ENCODE measurements around the gene E2F6. TPM values are rescaled to one million over a fixed set of nuclear protein-coding genes. Genes with fewer than 3 reads are reported as not detected.

E2F6 gene
- total and polyA plus RNA-seq, 2 of the 13 experiments (the other 11 are each of a cell fraction or from before 2014, with no cell fraction given) = 27.3 to 36.0 TPM

DNA sequence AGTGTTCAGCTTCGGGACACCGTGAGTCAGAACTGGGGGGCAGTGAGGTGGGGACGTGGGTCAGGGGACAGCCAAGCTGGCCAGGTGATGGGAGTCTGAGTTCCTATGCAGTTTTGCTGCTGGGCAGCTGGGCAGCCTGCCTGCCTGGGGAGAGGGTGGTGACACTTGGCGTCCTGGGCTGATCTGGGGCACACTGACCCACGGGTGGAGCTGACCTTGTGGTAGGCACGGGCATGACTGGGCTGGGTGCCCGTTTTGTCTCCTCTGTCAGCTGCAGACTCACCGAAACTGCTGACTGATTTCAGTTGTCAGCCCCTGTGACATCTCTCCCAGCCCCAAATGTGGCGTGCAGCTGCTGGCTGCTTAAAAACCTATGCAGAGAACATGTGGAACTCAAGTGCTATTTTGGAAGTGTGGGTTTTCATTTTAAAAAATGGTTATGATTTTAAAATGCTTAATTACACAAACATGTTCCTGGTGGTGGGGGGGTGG lies 32.6 kb upstream of the E2F6 start (continued):
- no peak for TF ChIP-seq BATF2 (CRISPR knock-in tag; IDR thresholded peaks at IDR 0.05)
- no peak for TF ChIP-seq MEIS1 (CRISPR knock-in tag; IDR thresholded peaks at IDR 0.05; ENCODE audit: borderline replicate concordance)
- no peak for TF ChIP-seq NFE2L1 (CRISPR knock-in tag; IDR thresholded peaks at IDR 0.05; ENCODE audit: borderline replicate concordance)
- no peak for TF ChIP-seq ZNF441 (CRISPR knock-in tag; IDR thresholded peaks at IDR 0.05; ENCODE audit: borderline replicate concordance)
- TF ChIP-seq, protein P1, sequence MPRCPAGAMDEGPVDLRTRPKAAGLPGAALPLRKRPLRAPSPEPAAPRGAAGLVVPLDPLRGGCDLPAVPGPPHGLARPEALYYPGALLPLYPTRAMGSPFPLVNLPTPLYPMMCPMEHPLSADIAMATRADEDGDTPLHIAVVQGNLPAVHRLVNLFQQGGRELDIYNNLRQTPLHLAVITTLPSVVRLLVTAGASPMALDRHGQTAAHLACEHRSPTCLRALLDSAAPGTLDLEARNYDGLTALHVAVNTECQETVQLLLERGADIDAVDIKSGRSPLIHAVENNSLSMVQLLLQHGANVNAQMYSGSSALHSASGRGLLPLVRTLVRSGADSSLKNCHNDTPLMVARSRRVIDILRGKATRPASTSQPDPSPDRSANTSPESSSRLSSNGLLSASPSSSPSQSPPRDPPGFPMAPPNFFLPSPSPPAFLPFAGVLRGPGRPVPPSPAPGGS (CRISPR knock-in tag; IDR thresholded peaks at IDR 0.05) = no peak
- TF ChIP-seq KDM5A (IDR thresholded peaks at IDR 0.05; ENCODE audit: borderline replicate concordance, low read length) = no peak
- TF ChIP-seq, protein P2, sequence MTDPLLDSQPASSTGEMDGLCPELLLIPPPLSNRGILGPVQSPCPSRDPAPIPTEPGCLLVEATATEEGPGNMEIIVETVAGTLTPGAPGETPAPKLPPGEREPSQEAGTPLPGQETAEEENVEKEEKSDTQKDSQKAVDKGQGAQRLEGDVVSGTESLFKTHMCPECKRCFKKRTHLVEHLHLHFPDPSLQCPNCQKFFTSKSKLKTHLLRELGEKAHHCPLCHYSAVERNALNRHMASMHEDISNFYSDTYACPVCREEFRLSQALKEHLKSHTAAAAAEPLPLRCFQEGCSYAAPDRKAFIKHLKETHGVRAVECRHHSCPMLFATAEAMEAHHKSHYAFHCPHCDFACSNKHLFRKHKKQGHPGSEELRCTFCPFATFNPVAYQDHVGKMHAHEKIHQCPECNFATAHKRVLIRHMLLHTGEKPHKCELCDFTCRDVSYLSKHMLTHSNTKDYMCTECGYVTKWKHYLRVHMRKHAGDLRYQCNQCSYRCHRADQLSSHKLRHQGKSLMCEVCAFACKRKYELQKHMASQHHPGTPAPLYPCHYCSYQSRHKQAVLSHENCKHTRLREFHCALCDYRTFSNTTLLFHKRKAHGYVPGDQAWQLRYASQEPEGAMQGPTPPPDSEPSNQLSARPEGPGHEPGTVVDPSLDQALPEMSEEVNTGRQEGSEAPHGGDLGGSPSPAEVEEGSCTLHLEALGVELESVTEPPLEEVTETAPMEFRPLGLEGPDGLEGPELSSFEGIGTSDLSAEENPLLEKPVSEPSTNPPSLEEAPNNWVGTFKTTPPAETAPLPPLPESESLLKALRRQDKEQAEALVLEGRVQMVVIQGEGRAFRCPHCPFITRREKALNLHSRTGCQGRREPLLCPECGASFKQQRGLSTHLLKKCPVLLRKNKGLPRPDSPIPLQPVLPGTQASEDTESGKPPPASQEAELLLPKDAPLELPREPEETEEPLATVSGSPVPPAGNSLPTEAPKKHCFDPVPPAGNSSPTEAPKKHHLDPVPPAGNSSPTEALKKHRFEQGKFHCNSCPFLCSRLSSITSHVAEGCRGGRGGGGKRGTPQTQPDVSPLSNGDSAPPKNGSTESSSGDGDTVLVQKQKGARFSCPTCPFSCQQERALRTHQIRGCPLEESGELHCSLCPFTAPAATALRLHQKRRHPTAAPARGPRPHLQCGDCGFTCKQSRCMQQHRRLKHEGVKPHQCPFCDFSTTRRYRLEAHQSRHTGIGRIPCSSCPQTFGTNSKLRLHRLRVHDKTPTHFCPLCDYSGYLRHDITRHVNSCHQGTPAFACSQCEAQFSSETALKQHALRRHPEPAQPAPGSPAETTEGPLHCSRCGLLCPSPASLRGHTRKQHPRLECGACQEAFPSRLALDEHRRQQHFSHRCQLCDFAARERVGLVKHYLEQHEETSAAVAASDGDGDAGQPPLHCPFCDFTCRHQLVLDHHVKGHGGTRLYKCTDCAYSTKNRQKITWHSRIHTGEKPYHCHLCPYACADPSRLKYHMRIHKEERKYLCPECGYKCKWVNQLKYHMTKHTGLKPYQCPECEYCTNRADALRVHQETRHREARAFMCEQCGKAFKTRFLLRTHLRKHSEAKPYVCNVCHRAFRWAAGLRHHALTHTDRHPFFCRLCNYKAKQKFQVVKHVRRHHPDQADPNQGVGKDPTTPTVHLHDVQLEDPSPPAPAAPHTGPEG (CRISPR knock-in tag; IDR thresholded peaks at IDR 0.05) = peak; percentile 18; the same call in 1 of the 2 replicates
- no peak; the same call in 1 of the 2 replicates for TF ChIP-seq ZNF264 (CRISPR knock-in tag; IDR thresholded peaks at IDR 0.05)
- TF ChIP-seq ARNT (IDR thresholded peaks at IDR 0.05) = no peak
- TF ChIP-seq, protein P3, sequence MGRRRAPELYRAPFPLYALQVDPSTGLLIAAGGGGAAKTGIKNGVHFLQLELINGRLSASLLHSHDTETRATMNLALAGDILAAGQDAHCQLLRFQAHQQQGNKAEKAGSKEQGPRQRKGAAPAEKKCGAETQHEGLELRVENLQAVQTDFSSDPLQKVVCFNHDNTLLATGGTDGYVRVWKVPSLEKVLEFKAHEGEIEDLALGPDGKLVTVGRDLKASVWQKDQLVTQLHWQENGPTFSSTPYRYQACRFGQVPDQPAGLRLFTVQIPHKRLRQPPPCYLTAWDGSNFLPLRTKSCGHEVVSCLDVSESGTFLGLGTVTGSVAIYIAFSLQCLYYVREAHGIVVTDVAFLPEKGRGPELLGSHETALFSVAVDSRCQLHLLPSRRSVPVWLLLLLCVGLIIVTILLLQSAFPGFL (CRISPR knock-in tag; IDR thresholded peaks at IDR 0.05) = no peak
- peak; percentile 76 for TF ChIP-seq RBM39 (IDR thresholded peaks at IDR 0.05; ENCODE audit: low read depth, low read length, poor library complexity, severe bottlenecking)
- TF ChIP-seq ZNF331 (CRISPR knock-in tag; IDR thresholded peaks at IDR 0.05) = no peak
- TF ChIP-seq KDM4B (CRISPR knock-in tag; IDR thresholded peaks at IDR 0.05) = peak; percentile 84; the same call in 1 of the 2 replicates
- TF ChIP-seq NFKBIZ (CRISPR knock-in tag; IDR thresholded peaks at IDR 0.05) = no peak
- TF ChIP-seq MXD4 (CRISPR knock-in tag; IDR thresholded peaks at IDR 0.05) = no peak; the same call in 1 of the 2 replicates
- no peak for TF ChIP-seq EEA1 (CRISPR knock-in tag; IDR thresholded peaks at IDR 0.05; ENCODE audit: borderline replicate concordance)
- no peak for TF ChIP-seq ZNF543 (CRISPR knock-in tag; IDR thresholded peaks at IDR 0.05)
- TF ChIP-seq ZNF260 (CRISPR knock-in tag; IDR thresholded peaks at IDR 0.05; ENCODE audit: borderline replicate concordance, low read depth) = no peak
- TF ChIP-seq ATAD3A (CRISPR knock-in tag; IDR thresholded peaks at IDR 0.05) = no peak
- no peak for TF ChIP-seq ZBTB42 (CRISPR knock-in tag; IDR thresholded peaks at IDR 0.05)
- no peak for TF ChIP-seq ZNF75D (CRISPR knock-in tag; IDR thresholded peaks at IDR 0.05; ENCODE audit: borderline replicate concordance)
- TF ChIP-seq ZFX (CRISPR knock-in tag; IDR thresholded peaks at IDR 0.05; ENCODE audit: low read depth) = no peak
- TF ChIP-seq MED13 (CRISPR knock-in tag; IDR thresholded peaks at IDR 0.05) = peak; percentile 44; the same call in 1 of the 2 replicates

All from HepG2 (cell line).